Endothelial cell (in vitro differentiated cells): ENCODE results near the gene NBPF3. TPM values are rescaled to one million over a fixed set of nuclear protein-coding genes. Genes with fewer than 3 reads are reported as not detected.
"Not testable (repeated sequence)": the region's sequence is repeated elsewhere in the genome, so short reads cannot be mapped to it uniquely, and the experiment has no call there.

Source experiments
- DNase-seq: peaks from one replicate; pipeline ENCODE4 v3.0.0; 2021; ENCODE audit warnings: low spot score
- H3K27ac Mint-ChIP-seq: one replicate; pipeline ENCODE4 v1.8.0; 2021; ENCODE audit warnings: mixed read lengths, inconsistent platforms; ENCODE audit not compliant: unreplicated experiment
- H3K27me3 Mint-ChIP-seq: one replicate; pipeline ENCODE4 v1.8.0; 2021; ENCODE audit warnings: mild to moderate bottlenecking, moderate library complexity, mixed read lengths, inconsistent platforms; ENCODE audit not compliant: unreplicated experiment
- H3K36me3 Mint-ChIP-seq: one replicate; pipeline ENCODE4 v1.8.0; 2021; ENCODE audit warnings: mild to moderate bottlenecking, low read depth, mixed read lengths, inconsistent platforms; ENCODE audit not compliant: unreplicated experiment
- H3K4me1 Mint-ChIP-seq: one replicate; pipeline ENCODE4 v1.8.0; 2021; ENCODE audit warnings: mild to moderate bottlenecking, mixed read lengths, inconsistent platforms; ENCODE audit not compliant: unreplicated experiment
- H3K4me3 Mint-ChIP-seq: one replicate; pipeline ENCODE4 v1.8.0; 2021; ENCODE audit warnings: mild to moderate bottlenecking, mixed read lengths, inconsistent platforms; ENCODE audit not compliant: unreplicated experiment
- H3K9me3 Mint-ChIP-seq: one replicate; pipeline ENCODE4 v1.8.0; 2021; ENCODE audit warnings: mixed read lengths, inconsistent platforms; ENCODE audit not compliant: unreplicated experiment
- CTCF ChIP-seq: fragments of 200-600 bp; sonication (generic); IDR thresholded peaks from one replicate; pipeline ENCODE4 v1.5.0; 2021; ENCODE audit warnings: antibody characterized with exemption; ENCODE audit not compliant: unreplicated experiment
- total RNA-seq: library from RNA; stranded (reverse); fragmentation: NEBNext Ultra II Directional; extraction: Animal tissue kit (Norgen Biotek cat#: 25700); gene quantifications from one replicate; pipeline ENCODE4 v1.2.1, GENCODE V29; 2021; ENCODE audit not compliant: unreplicated experiment

NBPF3 gene
- total RNA-seq, 1 donor from 2014 or later, result 11.1 TPM

- no peak for TF ChIP-seq CTCF
Measured at GRCh38 chr1:21469581-21469980, 29.6 kb downstream of the NBPF3 start.

DNA sequence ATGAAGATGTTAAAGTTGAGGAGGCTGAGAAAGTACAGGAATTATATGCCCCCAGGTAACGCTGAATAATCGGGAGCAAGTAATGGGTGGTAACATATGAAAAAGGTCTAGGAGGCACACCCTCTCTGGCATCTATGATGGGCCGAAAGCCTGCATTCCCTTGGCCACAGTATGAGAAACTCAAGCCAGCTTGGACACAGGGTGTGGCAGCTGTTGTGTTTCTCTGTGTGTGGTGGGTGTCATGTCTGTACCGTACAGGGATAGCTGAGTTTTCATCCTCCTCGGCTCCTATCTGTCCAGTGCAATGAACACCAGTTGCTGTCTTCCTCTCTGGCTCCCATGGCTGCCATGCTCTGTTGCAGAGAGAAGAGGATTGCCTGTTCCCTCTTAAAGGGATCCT lies 32.9 kb downstream of the NBPF3 start:
- H3K27ac Mint-ChIP-seq, result no peak overlapping the region
- H3K9me3 Mint-ChIP-seq, result no peaks in the 10 kb centered on the region
- TF ChIP-seq CTCF, result no peak
- no peak overlapping the region for H3K4me3 Mint-ChIP-seq
- peaks cover 7% of the 10 kb centered on the region for H3K36me3 Mint-ChIP-seq
- H3K27me3 Mint-ChIP-seq, result no peaks in the 10 kb centered on the region
- DNase-seq, result no peak
- peaks cover 5% of the 10 kb centered on the region for H3K4me1 Mint-ChIP-seq

More at GRCh38 chr1:21469581-21469980, 29.6 kb downstream of the NBPF3 start:
- no peak for DNase-seq
- Mint-ChIP-seq H3K36me3 (peaks cover 7% of the 10 kb centered on the region), H3K27me3 (no peaks in the 10 kb centered on the region), H3K4me3 (no peak overlapping the region), H3K9me3 (no peaks in the 10 kb centered on the region), H3K27ac (no peak overlapping the region), H3K4me1 (peaks cover 8% of the 10 kb centered on the region)

GRCh38 chr1:21478356-21478755 lies 38.4 kb downstream of the NBPF3 start:
- H3K4me1 Mint-ChIP-seq, result no peaks in the 10 kb centered on the region
- H3K36me3 Mint-ChIP-seq, result peaks cover 8% of the 10 kb centered on the region
- H3K9me3 Mint-ChIP-seq, result no peaks in the 10 kb centered on the region
- no peak for DNase-seq
- no peak for TF ChIP-seq CTCF
- no peak overlapping the region for H3K27ac Mint-ChIP-seq
- H3K4me3 Mint-ChIP-seq, result no peak overlapping the region
- H3K27me3 Mint-ChIP-seq, result no peaks in the 10 kb centered on the region

GRCh38 chr1:21483881-21484280 lies 43.9 kb downstream of the NBPF3 start:
- H3K36me3 Mint-ChIP-seq, H3K9me3 Mint-ChIP-seq, H3K27ac Mint-ChIP-seq, DNase-seq, H3K4me3 Mint-ChIP-seq, H3K4me1 Mint-ChIP-seq, H3K27me3 Mint-ChIP-seq: not testable (repeated sequence)

DNA sequence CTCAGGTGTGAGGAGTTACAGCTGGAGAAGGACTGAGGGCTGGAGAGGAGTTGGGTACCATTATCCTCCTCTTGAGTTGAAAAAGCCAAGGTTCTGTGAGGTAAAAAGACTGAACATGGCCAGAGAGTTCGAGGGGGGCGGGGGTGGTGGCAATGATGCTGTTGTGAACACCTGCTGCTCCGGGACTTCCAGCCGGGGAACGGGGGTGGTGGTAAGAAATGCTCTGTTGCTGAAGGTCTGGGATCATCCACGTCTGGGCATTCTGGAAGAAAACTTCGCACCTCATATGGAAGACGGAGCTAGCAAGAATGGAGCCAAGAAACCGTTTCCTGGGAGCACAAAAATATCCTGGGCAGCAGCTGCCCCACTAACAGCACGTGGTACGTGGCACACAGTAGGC lies 49.2 kb downstream of the NBPF3 start:
- H3K27me3 Mint-ChIP-seq, result peaks cover 6% of the 10 kb centered on the region
- H3K4me1 Mint-ChIP-seq, result no peaks in the 10 kb centered on the region
- H3K27ac Mint-ChIP-seq, result no peak overlapping the region
- no peak overlapping the region for H3K4me3 Mint-ChIP-seq
- no peak for DNase-seq
- H3K9me3 Mint-ChIP-seq, result no peaks in the 10 kb centered on the region
- no peaks in the 10 kb centered on the region for H3K36me3 Mint-ChIP-seq
- no peak for TF ChIP-seq CTCF
